HepG2 (cell line): ENCODE data around the gene PMVK. TPM values are rescaled to one million over a fixed set of nuclear protein-coding genes. Genes with fewer than 3 reads are reported as not detected.

Experiments used
- ATAC-seq: fragments of 200-7000 bp; cut with Tn5 transposase; 3 replicates; pipeline ENCODE4 v1.9.1; 2020; ENCODE audit warnings: mild to moderate bottlenecking, moderate library complexity
- BruUV-seq: library from RNA; stranded (reverse); fragments of 400-500 nt; replicated peaks from 2 replicates; lab custom pipeline; 2021; lab: Mats Ljungman, UMichigan
- CTCF ChIA-PET: fragments of 300-600 bp; formaldehyde crosslinking; extraction: SDS; loops from one replicate; lab custom pipeline; 2021; ENCODE audit warnings: low total read pairs, inconsistent platforms, low intra/inter-chr PET ratio; lab: Yijun Ruan, JAX
- POLR2A ChIA-PET: fragments of 350-600 bp; sonication (Branson Sonifier 250); formaldehyde crosslinking; loops from one replicate; lab custom pipeline; 2020; ENCODE audit warnings: antibody characterized with exemption, inconsistent platforms; lab: Yijun Ruan, JAX
- DNase-seq: peaks from one replicate; pipeline ENCODE4 v3.0.0-alpha.2; 2015; ENCODE audit warnings: low spot score
- FAIRE-seq: peaks from 3 replicates; lab custom pipeline; 2011; peaks lifted over from hg19 to GRCh38; lab: Jason Lieb, UNC
- H2AFZ ChIP-seq: one replicate; pipeline ENCODE4 v1.6.1; 2011; ENCODE audit warnings: low read length, inconsistent platforms
- H3K27ac ChIP-seq: fragments of 300-600 bp; 3 replicates; pipeline ENCODE4 v1.8.0; 2011; ENCODE audit warnings: mixed run types, mild to moderate bottlenecking, mixed read lengths, low read length, inconsistent platforms; ENCODE audit not compliant: insufficient read depth; ENCODE audit errors: extremely low read length
- H3K27me3 ChIP-seq, 2 experiments: fragments of 200-600 bp in 1 of 2; 2 replicates in 1 of 2; 3 replicates in 1 of 2; pipeline versions ENCODE4 v1.6.0 to v1.8.0; 2011; ENCODE audit warnings: low read length in 2 of 2, mild to moderate bottlenecking in 2 of 2, moderate library complexity in 2 of 2, inconsistent platforms in 1 of 2; ENCODE audit not compliant: insufficient read depth in 2 of 2, control insufficient read depth in 1 of 2
- H3K36me3 ChIP-seq, 2 experiments: fragments of 200-600 bp in 1 of 2; replicated peaks in 1 of 2; 2 replicates in 1 of 2; 3 replicates in 1 of 2; pipeline versions ENCODE4 v1.5.1 to v1.8.0; 2011; ENCODE audit warnings: low read length in 2 of 2, inconsistent platforms in 1 of 2; ENCODE audit not compliant: insufficient read depth in 2 of 2, control insufficient read depth in 1 of 2
- H3K4me1 ChIP-seq: 2 replicates; pipeline ENCODE4 v1.5.1; 2012; ENCODE audit warnings: low read length, inconsistent platforms; ENCODE audit not compliant: insufficient read depth
- H3K4me2 ChIP-seq: 2 replicates; pipeline ENCODE4 v1.6.0; 2011; ENCODE audit warnings: low read depth, low read length, inconsistent platforms
- H3K4me3 ChIP-seq, 3 experiments: fragments of 200-600 bp in 1 of 3; sonication (generic), shearing (Covaris generic) in 1 of 3; replicated peaks in 1 of 3; 2 replicates each; pipeline ENCODE4 v1.5.1; 2011 to 2016; ENCODE audit warnings: low read length in 3 of 3, inconsistent platforms in 2 of 3, low read depth in 2 of 3, mild to moderate bottlenecking in 2 of 3, control low read depth in 1 of 3, mixed read lengths in 1 of 3; ENCODE audit not compliant: insufficient read depth in 1 of 3
- H3K79me2 ChIP-seq: one replicate; pipeline ENCODE4 v1.6.1; 2011; ENCODE audit warnings: low read length, inconsistent platforms; ENCODE audit not compliant: insufficient read depth
- H3K9ac ChIP-seq: 2 replicates; pipeline ENCODE4 v1.6.0; 2011; ENCODE audit warnings: mild to moderate bottlenecking, low read depth, low read length, inconsistent platforms; ENCODE audit not compliant: insufficient read depth
- H3K9me3 ChIP-seq: 2 replicates; pipeline ENCODE4 v1.5.1; 2012; ENCODE audit warnings: mild to moderate bottlenecking, low read length
- H4K20me1 ChIP-seq: 2 replicates; pipeline ENCODE4 v1.6.0; 2011; ENCODE audit warnings: inconsistent platforms, mild to moderate bottlenecking, low read length, moderate library complexity; ENCODE audit not compliant: insufficient read depth
- ARID2 ChIP-seq: sonication (generic); formaldehyde crosslinking; IDR thresholded peaks from 2 replicates; pipeline ENCODE4 v1.8.1; 2022; ENCODE audit warnings: mild to moderate bottlenecking, missing genetic modification reagents, borderline replicate concordance
- CENPBD1 ChIP-seq: sonication (generic); formaldehyde crosslinking; IDR thresholded peaks from 2 replicates; pipeline ENCODE4 v1.8.0; 2022; ENCODE audit warnings: missing genetic modification reagents, low read depth, mild to moderate bottlenecking, borderline replicate concordance
- CREB1 ChIP-seq, 2 experiments: fragments of 450-650 bp in 1 of 2; IDR thresholded peaks; 2 replicates each; pipeline ENCODE4 v1.6.1; 2016 to 2017; ENCODE audit warnings: control low read depth in 1 of 2, mild to moderate bottlenecking in 1 of 2, missing compliant biosample characterization in 1 of 2, missing genetic modification characterization in 1 of 2
- EED ChIP-seq: sonication (generic); formaldehyde crosslinking; IDR thresholded peaks from 2 replicates; pipeline ENCODE4 v1.5.0; 2020; ENCODE audit warnings: mild to moderate bottlenecking, missing genetic modification reagents
- HDAC1 ChIP-seq: sonication (generic); formaldehyde crosslinking; IDR thresholded peaks from 2 replicates; pipeline ENCODE4 v1.5.1; 2020; ENCODE audit warnings: mild to moderate bottlenecking, missing genetic modification reagents
- HMGA1 ChIP-seq: sonication (generic); formaldehyde crosslinking; conservative IDR thresholded peaks from 2 replicates; pipeline ENCODE4 v1.4.0; 2020; ENCODE audit warnings: missing genetic modification reagents
- KDM1A ChIP-seq: IDR thresholded peaks from 2 replicates; pipeline ENCODE4 v1.6.1; 2016; ENCODE audit warnings: missing compliant biosample characterization
- NR2F1 ChIP-seq, 2 experiments: fragments of 450-650 bp in 1 of 2; formaldehyde crosslinking in 1 of 2; IDR thresholded peaks; 2 replicates each; pipeline versions ENCODE4 v1.5.0 to v1.6.1; 2016 to 2020; ENCODE audit warnings: mild to moderate bottlenecking in 1 of 2, missing compliant biosample characterization in 1 of 2, missing genetic modification reagents in 1 of 2, moderate library complexity in 1 of 2
- NR2F2 ChIP-seq: IDR thresholded peaks from 2 replicates; pipeline ENCODE4 v1.6.1; 2012; ENCODE audit warnings: low read depth, inconsistent platforms, borderline replicate concordance
- SRSF4 ChIP-seq: fragments of 200-400 bp; formaldehyde crosslinking; IDR thresholded peaks from one replicate; pipeline ENCODE4 v1.6.1; 2018; ENCODE audit warnings: mild to moderate bottlenecking, low read depth, low read length, moderate library complexity; ENCODE audit not compliant: poor library complexity, severe bottlenecking
- TCF7L2 ChIP-seq: IDR thresholded peaks from 2 replicates; pipeline ENCODE4 v1.6.1; 2011; ENCODE audit warnings: mild to moderate bottlenecking, low read depth, low read length, moderate library complexity
- U2AF2 ChIP-seq: fragments of 200-400 bp; formaldehyde crosslinking; IDR thresholded peaks from 2 replicates; pipeline ENCODE4 v1.6.1; 2017; ENCODE audit warnings: low read depth, mild to moderate bottlenecking, low read length
- ZBTB21 ChIP-seq: sonication (generic); formaldehyde crosslinking; IDR thresholded peaks from 2 replicates; pipeline ENCODE4 v1.4.0; 2020; ENCODE audit warnings: missing genetic modification reagents
- ZFP90 ChIP-seq: sonication (generic); formaldehyde crosslinking; IDR thresholded peaks from 2 replicates; pipeline ENCODE4 v1.8.0; 2022; ENCODE audit warnings: missing genetic modification reagents, mild to moderate bottlenecking, inconsistent platforms, borderline replicate concordance
- ZNF33A ChIP-seq: sonication (generic); formaldehyde crosslinking; IDR thresholded peaks from 2 replicates; pipeline ENCODE4 v1.5.1; 2020; ENCODE audit warnings: missing genetic modification reagents, mild to moderate bottlenecking, moderate library complexity, borderline replicate concordance
- ZNF605 ChIP-seq: sonication (generic); formaldehyde crosslinking; IDR thresholded peaks from 2 replicates; pipeline ENCODE4 v1.8.0; 2022; ENCODE audit warnings: mild to moderate bottlenecking, missing genetic modification reagents
- WGBS: methylation state at CpG from one replicate; pipeline ENCODE4 v1.1.6; 2017; ENCODE audit warnings: low lambda C conversion rate; 5-methylcytosine and 5-hydroxymethylcytosine counted together
- in situ Hi-C: cut with HindIII; loops from 2 replicates; pipeline ENCODE4 v1.10.0; 2017; ENCODE audit warnings: low pct_unique_long_range_greater_than_20kb; ENCODE audit not compliant: extremely low pct_ligation_motif_present
- intact Hi-C: fragments of 100-400 bp; cut with micrococcal nuclease; formaldehyde crosslinking; loops from one replicate; pipeline ENCODE4 v1.10.0; 2022; ENCODE audit not compliant: unreplicated experiment
- polyA plus RNA-seq, 8 experiments: library from polyadenylated mRNA; depleted of rRNA in 3 of 8; stranded (reverse) in 7 of 8; unstranded in 1 of 8; fragments of >200 nt; fragmentation: Illumina TruSeq in 4 of 8; extraction: Trizol in 4 of 8; gene quantifications; 2 replicates each; pipeline versions ENCODE4 v1.2.1 to v1.2.3, GENCODE V29; 2011 to 2016; ENCODE audit warnings: low read depth in 4 of 8, missing spikeins in 1 of 8, mixed read lengths in 1 of 8; ENCODE audit not compliant: insufficient read depth in 1 of 8
- total RNA-seq, 5 experiments: library from RNA; depleted of rRNA; stranded (reverse); fragments of >200 nt; fragmentation: Illumina TruSeq; extraction: Trizol; gene quantifications; 2 replicates each; pipeline ENCODE4 v1.2.3, GENCODE V29; 2016; ENCODE audit warnings: low read depth in 1 of 5
- TF ChIP-seq, protein P1 (sequence below): IDR thresholded peaks from 2 replicates; pipeline ENCODE4 v1.6.1; 2016
- TF ChIP-seq, protein P2 (sequence below): sonication (generic); formaldehyde crosslinking; IDR thresholded peaks from 2 replicates; pipeline ENCODE4 v1.8.1; 2023; ENCODE audit warnings: mild to moderate bottlenecking, inconsistent platforms, moderate library complexity, missing genetic modification reagents, borderline replicate concordance
- TF ChIP-seq, protein P3 (sequence below): sonication (generic); formaldehyde crosslinking; IDR thresholded peaks from 2 replicates; pipeline ENCODE4 v1.8.1; 2023; ENCODE audit warnings: mild to moderate bottlenecking, missing genetic modification reagents, borderline replicate concordance

The PMVK gene
- total and polyA plus RNA-seq, 2 of the 13 experiments (the other 11 are each of a cell fraction or from before 2014, with no cell fraction given) = 3.9 to 12.6 TPM

GRCh38 chr1:154955718-154956543 lies 19.4 kb upstream of the PMVK start, which contains the start of gene PBXIP1:
PBXIP1 (minus strand) TSS chr1:154956099; CDS start chr1:154953721, 2,378 bp downstream.
- intact Hi-C loops = loop anchor here (2.0 kb wide), 1 partner anchor 17 kb away; no protein-coding TSS in a partner anchor
- FAIRE-seq (peak; percentile 98), DNase-seq (peak; percentile 94), ATAC-seq (peak; percentile 81)
- H3K79me2 ChIP-seq = peaks cover 7% of the 10 kb centered on the region
- BruUV-seq = no TSS peak
- no peaks in the 10 kb centered on the region; a peak in 1 of 5 replicates for H3K27me3 ChIP-seq
- H3K4me2 ChIP-seq = peak within 1 kb of the TSS; percentile 95
- in situ Hi-C loops = no loop called here
- no peaks in the 10 kb centered on the region for H4K20me1 ChIP-seq
- peak within 1 kb of the TSS; percentile 96 for H3K27ac ChIP-seq
- H3K4me3 ChIP-seq = peak within 1 kb of the TSS; percentile 66 to 72 (median 69)
- POLR2A ChIA-PET = interaction anchor here (0.6 to 4.1 kb wide), 17 partner anchors 9 to 238 kb away, joined by 3 to 91 read pairs (median 5); partner anchors contain the start of genes ADAM15, CKS1B, EFNA4 and FLAD1
- CTCF ChIA-PET = interaction anchor here (2.0 kb wide), 1 partner anchor 62 kb away, joined by 8 read pairs; no protein-coding TSS in a partner anchor
- H2AFZ ChIP-seq = no peak within 1 kb of the TSS
- peaks cover 5 to 17% of the 10 kb centered on the region in 2 experiments; a peak in 4 of 5 replicates for H3K36me3 ChIP-seq
- peak within 1 kb of the TSS; percentile 89 for H3K9ac ChIP-seq
- no peaks in the 10 kb centered on the region for H3K9me3 ChIP-seq
- WGBS = under 1% methylated on average over 15 of the region's 18 CpGs
- H3K4me1 ChIP-seq = peaks cover 55% of the 10 kb centered on the region
- TF ChIP-seq HDAC1 (CRISPR knock-in tag) (no peak), ZNF33A (no peak), NR2F2 (no peak), U2AF2 (no peak), NR2F1 (CRISPR knock-in tag; IDR thresholded peaks at IDR 0.05) (no peak), CENPBD1 (no peak), SRSF4 (no peak), EED (CRISPR knock-in tag) (no peak), ZBTB21 (CRISPR knock-in tag) (no peak), ZNF605 (CRISPR knock-in tag) (no peak), CREB1 (IDR thresholded peaks at IDR 0.05) (no peak), CREB1 (CRISPR knock-in tag; IDR thresholded peaks at IDR 0.05) (peak; percentile 6; the same call in 1 of the 2 replicates), HMGA1 (CRISPR knock-in tag) (no peak), TCF7L2 (no peak), ARID2 (CRISPR knock-in tag) (no peak), ZFP90 (CRISPR knock-in tag) (no peak), KDM1A (CRISPR knock-in tag) (no peak)
- TF ChIP-seq, protein P1, sequence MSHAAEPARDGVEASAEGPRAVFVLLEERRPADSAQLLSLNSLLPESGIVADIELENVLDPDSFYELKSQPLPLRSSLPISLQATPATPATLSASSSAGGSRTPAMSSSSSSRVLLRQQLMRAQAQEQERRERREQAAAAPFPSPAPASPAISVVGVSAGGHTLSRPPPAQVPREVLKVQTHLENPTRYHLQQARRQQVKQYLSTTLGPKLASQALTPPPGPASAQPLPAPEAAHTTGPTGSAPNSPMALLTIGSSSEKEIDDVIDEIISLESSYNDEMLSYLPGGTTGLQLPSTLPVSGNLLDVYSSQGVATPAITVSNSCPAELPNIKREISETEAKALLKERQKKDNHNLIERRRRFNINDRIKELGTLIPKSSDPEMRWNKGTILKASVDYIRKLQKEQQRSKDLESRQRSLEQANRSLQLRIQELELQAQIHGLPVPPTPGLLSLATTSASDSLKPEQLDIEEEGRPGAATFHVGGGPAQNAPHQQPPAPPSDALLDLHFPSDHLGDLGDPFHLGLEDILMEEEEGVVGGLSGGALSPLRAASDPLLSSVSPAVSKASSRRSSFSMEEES = no peak; the same call in 1 of the 2 replicates
- TF ChIP-seq, protein P2, sequence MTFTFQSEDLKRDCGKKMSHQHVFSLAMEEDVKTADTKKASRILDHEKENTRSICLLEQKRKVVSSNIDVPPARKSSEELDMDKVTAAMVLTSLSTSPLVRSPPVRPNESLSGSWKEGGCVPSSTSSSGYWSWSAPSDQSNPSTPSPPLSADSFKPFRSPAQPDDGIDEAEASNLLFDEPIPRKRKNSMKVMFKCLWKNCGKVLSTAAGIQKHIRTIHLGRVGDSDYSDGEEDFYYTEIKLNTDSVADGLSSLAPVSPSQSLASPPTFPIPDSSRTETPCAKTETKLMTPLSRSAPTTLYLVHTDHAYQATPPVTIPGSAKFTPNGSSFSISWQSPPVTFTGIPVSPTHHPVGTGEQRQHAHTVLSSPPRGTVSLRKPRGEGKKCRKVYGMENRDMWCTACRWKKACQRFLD = no peak
- TF ChIP-seq, protein P3, sequence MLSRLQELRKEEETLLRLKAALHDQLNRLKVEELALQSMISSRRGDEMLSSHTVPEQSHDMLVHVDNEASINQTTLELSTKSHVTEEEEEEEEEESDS = 0 out of 2 replicates have a peak, but pooled peaks have one; percentile 14
